Chondrocyte (in vitro differentiated cells): ENCODE results near the gene CEBPG. TPM values are rescaled to one million over a fixed set of nuclear protein-coding genes. Genes with fewer than 3 reads are reported as not detected.

ENCODE experiments used
- DNase-seq: peaks from one replicate; pipeline ENCODE4 v3.0.0; 2021; ENCODE audit warnings: mixed read lengths, low spot score
- H3K27ac Mint-ChIP-seq: one replicate; pipeline ENCODE4 v1.8.0; 2021; ENCODE audit warnings: mild to moderate bottlenecking, moderate library complexity, mixed read lengths; ENCODE audit not compliant: unreplicated experiment
- H3K27me3 Mint-ChIP-seq: 2 replicates; pipeline ENCODE4 v1.8.0; 2021; ENCODE audit warnings: low read depth, mixed read lengths
- H3K36me3 Mint-ChIP-seq: 2 replicates; pipeline ENCODE4 v1.8.0; 2021; ENCODE audit warnings: low read depth, mixed read lengths
- H3K4me1 Mint-ChIP-seq: 2 replicates; pipeline ENCODE4 v1.8.0; 2021; ENCODE audit warnings: low read depth, mild to moderate bottlenecking, mixed read lengths
- H3K4me3 Mint-ChIP-seq: one replicate; pipeline ENCODE4 v1.8.0; 2021; ENCODE audit warnings: mild to moderate bottlenecking, moderate library complexity, mixed read lengths; ENCODE audit not compliant: unreplicated experiment
- H3K9me3 Mint-ChIP-seq: 2 replicates; pipeline ENCODE4 v1.8.0; 2021; ENCODE audit warnings: low read depth, mixed read lengths
- total RNA-seq: library from RNA; stranded (reverse); gene quantifications from 3 replicates; pipeline ENCODE4 v1.2.1, GENCODE V29; 2021
- TF ChIP-seq, protein P1 (sequence below): fragments of 200-600 bp; sonication (generic); IDR thresholded peaks from 2 replicates; pipeline ENCODE4 v1.5.0; 2021; ENCODE audit warnings: antibody characterized with exemption, mild to moderate bottlenecking, moderate library complexity

CEBPG gene
- total RNA-seq, 1 donor from 2014 or later = 54.4 TPM

DNA sequence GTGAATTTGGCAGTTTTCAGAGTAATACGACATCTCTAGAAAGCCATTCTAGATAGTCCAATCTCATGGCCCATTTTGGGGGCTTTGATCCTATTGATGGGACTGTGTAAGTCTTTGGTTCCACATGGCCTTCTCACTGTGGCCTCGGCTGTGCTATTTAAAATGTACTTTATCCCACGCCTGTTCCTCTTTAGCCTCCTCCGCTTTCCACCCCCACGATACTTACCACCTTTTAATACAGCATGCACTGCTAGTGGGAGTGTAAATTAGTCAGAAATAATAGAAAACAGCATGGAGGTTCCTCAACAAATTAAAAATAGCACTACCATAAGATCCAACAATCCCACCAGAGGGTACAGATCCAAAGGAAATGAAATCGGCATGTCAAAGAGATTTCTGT, 28.3 kb upstream of the CEBPG start:
- TF ChIP-seq, protein P1, sequence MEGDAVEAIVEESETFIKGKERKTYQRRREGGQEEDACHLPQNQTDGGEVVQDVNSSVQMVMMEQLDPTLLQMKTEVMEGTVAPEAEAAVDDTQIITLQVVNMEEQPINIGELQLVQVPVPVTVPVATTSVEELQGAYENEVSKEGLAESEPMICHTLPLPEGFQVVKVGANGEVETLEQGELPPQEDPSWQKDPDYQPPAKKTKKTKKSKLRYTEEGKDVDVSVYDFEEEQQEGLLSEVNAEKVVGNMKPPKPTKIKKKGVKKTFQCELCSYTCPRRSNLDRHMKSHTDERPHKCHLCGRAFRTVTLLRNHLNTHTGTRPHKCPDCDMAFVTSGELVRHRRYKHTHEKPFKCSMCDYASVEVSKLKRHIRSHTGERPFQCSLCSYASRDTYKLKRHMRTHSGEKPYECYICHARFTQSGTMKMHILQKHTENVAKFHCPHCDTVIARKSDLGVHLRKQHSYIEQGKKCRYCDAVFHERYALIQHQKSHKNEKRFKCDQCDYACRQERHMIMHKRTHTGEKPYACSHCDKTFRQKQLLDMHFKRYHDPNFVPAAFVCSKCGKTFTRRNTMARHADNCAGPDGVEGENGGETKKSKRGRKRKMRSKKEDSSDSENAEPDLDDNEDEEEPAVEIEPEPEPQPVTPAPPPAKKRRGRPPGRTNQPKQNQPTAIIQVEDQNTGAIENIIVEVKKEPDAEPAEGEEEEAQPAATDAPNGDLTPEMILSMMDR = no peak
- Mint-ChIP-seq H3K27me3 (peaks cover 53% of the 10 kb centered on the region), H3K36me3 (no peaks in the 10 kb centered on the region), H3K9me3 (no peaks in the 10 kb centered on the region), H3K4me1 (peaks cover 4% of the 10 kb centered on the region), H3K4me3 (no peak overlapping the region), H3K27ac (no peak overlapping the region)
- no peak for DNase-seq

DNA sequence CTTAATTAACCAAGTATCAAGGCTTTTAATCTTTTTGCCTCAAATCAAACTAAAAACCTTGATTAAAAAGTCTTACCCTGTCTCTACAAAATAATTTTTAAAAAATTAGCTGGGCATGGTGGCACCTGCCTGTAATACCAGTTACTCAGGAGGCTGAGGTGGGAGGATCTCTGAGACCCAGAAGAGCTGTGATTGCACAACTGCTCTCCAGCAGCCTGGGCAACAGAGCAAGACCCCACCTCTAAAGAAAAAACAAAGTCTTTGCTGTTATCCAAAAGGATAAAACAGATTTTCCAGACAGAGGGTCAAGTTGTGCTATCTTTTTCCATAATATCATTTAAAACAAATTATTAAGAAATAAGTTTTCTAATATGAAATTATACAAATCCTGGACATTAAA, 26.8 kb upstream of the CEBPG start:
- H3K4me3 Mint-ChIP-seq = no peak overlapping the region
- no peak for DNase-seq
- H3K9me3 Mint-ChIP-seq = no peaks in the 10 kb centered on the region
- H3K27ac Mint-ChIP-seq = no peak overlapping the region
- H3K36me3 Mint-ChIP-seq = no peaks in the 10 kb centered on the region
- peaks cover 56% of the 10 kb centered on the region for H3K27me3 Mint-ChIP-seq
- peaks cover 4% of the 10 kb centered on the region for H3K4me1 Mint-ChIP-seq
- TF ChIP-seq, protein P1 = no peak

DNA sequence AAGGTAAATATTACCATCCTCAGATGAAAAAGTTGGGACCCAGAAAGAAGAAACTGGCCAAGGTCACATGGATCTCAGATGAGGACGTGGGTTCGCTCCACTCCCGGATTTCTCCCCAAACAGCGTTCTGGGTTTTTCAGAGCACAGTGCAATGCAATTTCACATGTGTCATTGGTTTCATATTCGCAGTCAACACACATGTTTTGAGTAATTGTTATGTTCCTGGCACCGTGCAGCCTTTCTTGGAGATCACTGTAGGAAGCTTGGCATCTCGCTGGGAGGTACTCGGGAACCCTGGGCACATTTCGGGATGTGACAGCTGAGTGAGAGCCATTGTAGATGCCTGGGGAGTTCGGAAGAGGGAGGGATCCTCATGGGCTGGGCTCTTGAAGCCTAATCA, 26.2 kb upstream of the CEBPG start:
- Mint-ChIP-seq H3K4me1 (peaks cover 4% of the 10 kb centered on the region), H3K4me3 (no peak overlapping the region), H3K9me3 (no peaks in the 10 kb centered on the region), H3K27ac (no peak overlapping the region), H3K36me3 (no peaks in the 10 kb centered on the region), H3K27me3 (peaks cover 55% of the 10 kb centered on the region)
- DNase-seq = no peak
- TF ChIP-seq, protein P1 = no peak

DNA sequence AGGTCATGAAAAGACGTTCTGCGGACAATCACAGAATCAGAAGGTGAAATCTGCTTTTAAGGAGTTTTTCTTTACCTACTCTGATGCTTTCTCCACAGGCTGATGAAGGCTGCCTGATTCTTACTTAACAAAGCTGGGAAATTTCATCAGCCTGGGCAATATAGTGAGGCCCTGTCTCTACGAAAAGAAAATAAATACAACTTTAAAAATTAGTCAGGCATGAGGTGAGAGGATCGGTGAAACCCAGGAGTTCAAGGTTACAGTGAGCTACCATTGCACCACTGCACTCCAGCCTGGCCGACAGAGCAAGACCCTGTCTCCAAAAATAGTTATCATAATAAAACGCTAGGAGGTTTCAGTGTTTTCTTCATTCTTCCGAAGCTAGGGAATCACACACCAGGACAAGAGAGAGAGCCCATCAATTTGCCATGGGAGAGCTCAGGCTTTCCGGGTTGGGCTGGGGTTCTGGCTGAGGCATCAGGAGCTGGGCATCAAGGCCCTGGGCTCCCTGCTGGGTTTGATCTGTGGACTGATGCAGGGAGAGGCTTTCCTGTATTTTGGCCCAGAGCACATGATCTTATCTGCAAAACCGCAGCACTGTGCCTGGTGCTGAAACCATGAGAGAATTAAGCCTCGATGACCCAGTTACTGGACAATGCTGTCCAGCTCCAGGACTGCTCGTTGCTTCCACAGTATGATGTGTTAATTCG, 25.1 kb upstream of the CEBPG start:
- peaks cover 4% of the 10 kb centered on the region for H3K4me1 Mint-ChIP-seq
- peaks cover 52% of the 10 kb centered on the region for H3K27me3 Mint-ChIP-seq
- no peak overlapping the region for H3K27ac Mint-ChIP-seq
- no peaks in the 10 kb centered on the region for H3K36me3 Mint-ChIP-seq
- no peak for DNase-seq
- TF ChIP-seq, protein P1 = no peak
- H3K4me3 Mint-ChIP-seq = no peak overlapping the region
- H3K9me3 Mint-ChIP-seq = no peaks in the 10 kb centered on the region

GRCh38 chr19:33349319-33350289, 23.9 kb upstream of the CEBPG start:
- TF ChIP-seq, protein P1 = no peak
- no peak overlapping the region for H3K27ac Mint-ChIP-seq
- H3K36me3 Mint-ChIP-seq = no peaks in the 10 kb centered on the region
- H3K9me3 Mint-ChIP-seq = no peaks in the 10 kb centered on the region
- DNase-seq = no peak
- peaks cover 45% of the 10 kb centered on the region for H3K27me3 Mint-ChIP-seq
- no peaks in the 10 kb centered on the region for H3K4me1 Mint-ChIP-seq
- no peak overlapping the region for H3K4me3 Mint-ChIP-seq
